ENCODE data around the gene RNF138.
A peak's percentile ranks its signal among the peaks of the same experiment; 100 is the strongest.

The RNF138 gene

DNA sequence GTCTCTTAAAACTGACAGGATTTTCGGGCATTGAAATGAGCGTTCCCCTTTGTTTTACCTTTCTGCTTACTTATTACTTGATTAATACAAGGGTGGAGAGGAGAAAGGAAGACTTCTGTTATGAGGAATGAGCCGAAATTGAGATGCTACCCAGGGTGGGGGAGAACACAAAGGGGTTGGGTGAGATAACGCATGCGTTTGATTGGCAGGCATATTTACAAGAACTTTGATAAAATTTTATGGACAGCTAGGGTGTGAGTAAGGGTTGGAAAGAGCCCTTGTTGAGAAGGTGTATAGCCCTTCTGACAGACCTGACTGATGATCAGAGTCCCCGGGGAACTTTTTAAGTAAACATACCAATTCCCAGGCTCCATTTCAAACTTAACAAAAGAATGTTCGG is 1.8 kb downstream of the RNF138 start:
- no peak for DNase-seq (ENCODE audit: low read depth)
- peak overlapping the region; percentile 78 for H3K4me3 ChIP-seq (ENCODE audit: low read depth, low read length)

- no peak overlapping the region for H3K4me3 ChIP-seq (ENCODE audit: low read depth, low read length)
- DNase-seq (ENCODE audit: low read depth), result no peak
Observed at GRCh38 chr18:32095192-32095899, 3.7 kb downstream of the RNF138 start.

DNA sequence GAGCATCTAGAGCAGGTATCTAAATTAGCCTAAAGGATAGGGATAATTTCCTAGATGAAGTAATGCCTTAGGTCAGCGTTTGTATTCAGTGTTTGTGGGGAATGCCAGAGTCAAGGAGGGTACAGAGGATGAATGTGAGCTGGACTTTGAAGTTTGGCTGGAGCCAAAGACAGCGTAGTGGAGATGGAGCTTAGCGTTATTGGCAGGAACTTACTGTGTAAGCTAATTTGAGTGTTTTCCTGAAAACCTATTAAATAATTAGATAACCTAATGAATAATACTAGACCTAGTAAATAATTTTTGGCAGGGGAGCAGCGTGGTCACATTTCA is 4.2 kb downstream of the RNF138 start:
- no peak overlapping the region for H3K4me3 ChIP-seq (ENCODE audit: low read depth, low read length)
- DNase-seq (ENCODE audit: low read depth), result no peak

DNA sequence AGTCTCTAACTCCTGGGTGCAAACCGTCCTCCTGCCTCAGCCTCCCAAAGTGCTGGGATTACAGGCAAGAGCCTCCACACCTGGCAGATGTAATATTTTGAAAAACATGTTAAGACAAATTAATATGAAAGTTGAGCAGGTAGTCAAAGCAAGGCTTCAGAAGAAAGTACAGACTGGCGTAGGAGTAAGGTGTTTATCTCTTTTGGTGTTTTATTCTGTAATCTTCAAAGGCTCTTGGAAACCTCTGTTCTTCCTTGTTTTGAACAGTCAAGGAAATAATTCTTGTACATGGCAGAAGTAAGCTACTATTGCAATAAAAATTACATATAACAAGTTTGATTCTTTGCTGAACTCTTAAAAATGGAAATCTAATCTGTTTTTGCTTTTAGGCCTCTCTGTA is 5.3 kb downstream of the RNF138 start:
- H3K4me3 ChIP-seq (ENCODE audit: low read depth, low read length), result no peak overlapping the region

GRCh38 chr18:32104516-32104915 is 12.8 kb downstream of the RNF138 start:
- H3K4me3 ChIP-seq (ENCODE audit: low read depth, low read length), result no peak overlapping the region
- no peak for DNase-seq (ENCODE audit: low read depth)

More for the DNA sequence above, 5.3 kb downstream of the RNF138 start:
- DNase-seq (ENCODE audit: low read depth), result no peak

DNA sequence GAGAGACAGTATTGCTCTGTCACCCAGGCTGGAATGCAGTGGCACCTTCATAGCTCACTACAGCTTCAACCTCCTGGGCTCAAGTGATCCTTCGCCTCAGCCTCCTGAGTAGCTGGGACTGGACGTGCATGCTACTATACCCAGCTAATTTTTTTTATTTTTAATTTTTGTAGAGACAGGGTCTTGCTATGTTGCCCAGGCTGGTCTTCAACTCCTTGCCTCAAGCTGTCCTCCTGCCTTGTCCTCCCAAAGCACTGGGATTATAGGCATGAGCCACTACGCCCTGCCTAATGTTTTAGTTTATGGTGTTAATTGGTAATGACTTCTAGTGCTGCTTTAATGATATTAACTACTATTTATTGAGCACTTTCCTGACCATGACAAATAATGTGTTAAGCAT is 18.3 kb downstream of the RNF138 start:
- no peak for DNase-seq (ENCODE audit: low read depth)
- no peak overlapping the region for H3K4me3 ChIP-seq (ENCODE audit: low read depth, low read length)

- H3K4me3 ChIP-seq (ENCODE audit: low read depth, low read length), result no peak overlapping the region
- DNase-seq (ENCODE audit: low read depth), result no peak
Observed at GRCh38 chr18:32111706-32112105, 20.0 kb downstream of the RNF138 start.

DNA sequence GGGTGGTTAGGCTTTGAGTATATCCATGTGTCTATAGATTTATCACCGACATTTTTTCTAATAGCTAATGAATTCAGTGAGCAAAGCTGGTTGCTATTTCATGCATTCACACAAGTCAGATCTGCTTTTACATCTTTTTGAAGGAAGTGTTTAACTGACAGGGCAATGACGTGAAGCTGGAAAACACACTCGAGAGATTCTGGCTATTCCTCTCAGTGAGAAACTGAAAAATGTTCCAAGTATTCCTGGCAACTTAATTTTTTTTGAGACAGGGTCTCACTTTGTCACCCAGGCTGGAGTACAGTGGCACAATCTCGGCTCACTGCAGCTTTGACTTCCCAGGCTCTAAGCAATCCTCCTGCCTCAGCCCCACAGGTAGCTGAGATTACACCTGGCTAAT is 21.2 kb downstream of the RNF138 start:
- no peak for DNase-seq (ENCODE audit: low read depth)
- H3K4me3 ChIP-seq (ENCODE audit: low read depth, low read length), result no peak overlapping the region

- no peak overlapping the region for H3K4me3 ChIP-seq (ENCODE audit: low read depth, low read length)
- no peak for DNase-seq (ENCODE audit: low read depth)
Observed at GRCh38 chr18:32114293-32114942, 22.7 kb downstream of the RNF138 start.

DNA sequence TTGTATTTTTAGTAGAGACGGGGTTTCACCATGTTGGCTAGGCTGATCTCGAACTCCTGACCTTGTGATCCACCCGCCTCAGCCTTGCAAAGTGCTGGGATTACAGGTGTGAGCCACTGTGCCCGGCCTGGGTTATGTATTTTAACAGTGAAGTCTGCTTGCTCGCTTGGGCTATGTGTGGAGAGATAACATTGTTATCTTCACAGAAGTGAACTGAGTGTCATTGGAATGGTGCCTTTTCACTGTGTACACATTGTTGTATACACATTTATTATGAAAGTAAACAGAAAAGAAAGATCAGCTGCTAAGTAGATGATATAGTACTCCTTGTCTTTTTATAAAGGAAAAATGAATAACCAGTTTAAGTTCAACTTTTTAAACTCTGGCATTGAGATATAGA is 30.4 kb downstream of the RNF138 start:
- DNase-seq (ENCODE audit: low read depth), result no peak
- no peak overlapping the region for H3K4me3 ChIP-seq (ENCODE audit: low read depth, low read length)

- DNase-seq (ENCODE audit: low read depth), result no peak
- no peak overlapping the region for H3K4me3 ChIP-seq (ENCODE audit: low read depth, low read length)
Observed at GRCh38 chr18:32126538-32126937, 34.9 kb downstream of the RNF138 start.

DNA sequence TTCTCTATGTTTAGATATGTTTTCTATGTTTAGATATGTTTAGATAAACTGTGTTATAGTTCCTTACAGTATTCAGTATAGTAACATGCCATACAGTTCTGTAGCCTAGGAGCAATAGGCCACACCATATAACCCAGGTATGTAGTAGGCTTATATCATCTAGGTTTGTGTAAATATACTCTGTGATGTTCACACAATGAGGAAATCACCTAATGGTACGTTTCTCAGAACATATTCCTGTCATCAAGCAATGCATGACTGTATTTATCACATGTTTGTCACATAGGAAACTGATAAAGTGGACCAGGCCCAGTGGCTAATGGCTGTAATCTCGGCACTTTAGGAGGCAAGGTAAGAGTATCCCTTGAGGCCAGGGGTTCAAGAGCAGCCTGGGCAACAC is 44.0 kb downstream of the RNF138 start:
- DNase-seq (ENCODE audit: low read depth), result no peak
- H3K4me3 ChIP-seq (ENCODE audit: low read depth, low read length), result no peak overlapping the region

DNA sequence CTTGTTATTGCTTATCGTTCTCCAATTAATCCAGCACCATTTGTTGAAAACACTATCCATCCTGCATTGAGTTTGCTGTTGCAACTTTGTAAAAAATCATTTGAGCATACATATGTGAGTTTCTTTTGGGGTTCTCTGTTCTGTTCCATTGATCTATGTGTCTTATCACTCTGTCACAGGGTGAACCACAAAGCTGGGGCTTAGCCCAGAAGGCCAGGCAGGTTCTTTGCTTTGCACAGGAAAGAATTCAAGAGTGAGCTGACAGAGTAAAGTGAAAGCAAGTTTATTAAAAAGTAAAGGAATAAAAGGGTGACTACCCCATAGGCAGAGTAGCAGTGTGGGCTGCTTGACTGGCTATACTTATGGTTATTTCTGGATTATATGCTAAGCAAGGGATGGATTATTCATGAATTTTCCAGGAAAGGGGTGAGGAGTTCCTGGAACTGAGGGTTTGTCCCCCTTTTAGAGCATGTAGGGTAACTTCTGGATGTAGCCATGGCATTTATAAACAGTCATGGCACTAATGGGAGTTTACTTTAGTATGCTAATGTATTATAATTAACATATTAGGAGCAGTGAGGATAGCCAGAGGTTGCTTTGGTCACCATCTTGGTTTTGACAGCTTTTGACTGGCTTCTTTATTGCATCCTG is 46.8 kb downstream of the RNF138 start:
- no peak overlapping the region for H3K4me3 ChIP-seq (ENCODE audit: low read depth, low read length)
- DNase-seq (ENCODE audit: low read depth), result no peak

DNA sequence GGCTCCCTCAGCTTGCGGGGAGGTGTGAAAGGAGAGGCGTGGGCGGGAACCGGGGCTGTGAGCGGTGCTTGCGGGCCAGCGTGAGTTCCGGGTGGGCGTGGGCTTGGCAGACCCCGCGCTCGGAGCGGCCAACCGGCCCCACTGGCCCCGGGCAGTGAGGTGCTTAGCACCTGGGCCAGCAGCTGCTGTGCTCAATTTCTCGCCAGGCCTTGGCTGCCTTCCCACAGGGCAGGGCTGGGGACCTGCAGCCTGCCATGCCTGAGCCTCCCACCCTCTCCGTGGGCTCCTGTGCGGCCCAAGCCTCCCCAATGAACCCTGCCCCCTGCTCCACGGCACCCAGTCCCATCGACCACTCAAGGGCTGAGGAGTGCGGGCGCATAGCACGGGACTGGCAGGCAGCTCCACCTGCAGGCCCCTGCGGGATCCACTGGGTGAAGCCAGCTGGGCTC is 48.2 kb downstream of the RNF138 start:
- no peak overlapping the region for H3K4me3 ChIP-seq (ENCODE audit: low read depth, low read length)
- no peak for DNase-seq (ENCODE audit: low read depth)

DNA sequence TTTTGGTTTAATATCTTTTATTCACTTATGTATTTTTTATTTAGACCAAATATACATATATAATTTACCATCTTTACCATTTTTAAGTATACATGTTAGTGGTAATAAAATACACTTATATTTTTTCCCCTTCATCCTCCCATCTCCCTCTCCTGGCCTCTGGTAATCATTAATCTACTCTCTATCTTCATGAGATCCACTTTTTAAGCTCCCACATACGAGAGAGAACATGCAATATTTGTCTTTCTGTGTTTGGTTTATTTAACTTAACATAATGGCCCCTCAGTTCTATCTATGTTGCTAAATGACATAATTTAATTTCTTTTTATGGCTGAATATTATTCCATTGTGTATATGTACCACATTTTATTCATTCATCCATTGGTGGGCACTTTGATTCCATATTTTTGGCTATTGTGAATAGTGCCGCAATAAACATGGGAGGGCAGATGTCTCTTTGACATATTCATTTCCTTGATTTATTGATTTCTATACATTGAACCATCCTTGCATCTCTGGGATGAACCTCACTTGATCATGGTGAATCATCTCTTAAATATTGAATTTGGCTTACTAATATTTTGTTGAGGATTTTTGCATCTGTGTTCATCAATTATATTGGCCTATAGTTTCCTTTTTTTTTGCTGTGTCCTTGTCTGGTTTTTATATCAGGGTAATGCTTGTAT is 56.7 kb downstream of the RNF138 start:
- no peak overlapping the region for H3K4me3 ChIP-seq (ENCODE audit: low read depth, low read length)
- no peak for DNase-seq (ENCODE audit: low read depth)

DNA sequence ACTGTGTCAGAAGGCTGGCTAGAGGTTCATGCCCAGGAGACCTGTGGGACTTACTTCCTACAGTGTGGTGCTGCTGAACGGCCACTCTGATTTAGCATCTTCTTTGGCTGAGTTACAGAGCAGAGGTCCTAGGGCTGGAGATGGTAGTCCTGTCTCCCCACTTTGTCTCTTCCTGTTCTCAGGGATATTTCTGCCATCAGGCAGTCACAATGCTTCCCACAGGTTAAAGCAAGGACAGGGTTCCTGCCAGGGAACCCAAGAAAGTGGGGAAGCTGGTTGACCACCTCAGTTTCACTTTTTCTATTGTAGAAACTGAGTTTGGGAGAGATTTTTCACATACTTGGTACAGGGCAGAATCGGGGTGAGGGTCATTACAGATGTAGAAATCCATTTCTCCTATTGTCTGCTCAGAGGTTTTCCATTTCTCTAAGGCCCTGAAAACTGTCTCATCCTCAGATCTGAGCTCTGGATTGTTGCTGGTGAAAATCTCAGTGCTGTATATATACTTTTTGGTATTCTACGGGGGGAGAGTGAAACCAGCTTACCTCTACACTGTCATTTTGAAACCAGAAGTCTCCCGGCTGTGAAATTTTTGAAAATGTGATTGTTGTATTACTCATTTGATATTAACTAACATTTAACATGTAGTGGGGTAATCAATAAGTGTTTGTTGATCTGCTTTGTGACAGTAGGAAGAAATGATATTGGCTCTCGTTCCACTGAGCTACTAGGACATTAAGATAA is 61.2 kb downstream of the RNF138 start:
- no peak overlapping the region for H3K4me3 ChIP-seq (ENCODE audit: low read depth, low read length)
- no peak for DNase-seq (ENCODE audit: low read depth)

GRCh38 chr18:32156855-32157254 is 65.2 kb downstream of the RNF138 start:
- H3K4me3 ChIP-seq (ENCODE audit: low read depth, low read length), result no peak overlapping the region
- DNase-seq (ENCODE audit: low read depth), result no peak

- H3K4me3 ChIP-seq (ENCODE audit: low read depth, low read length), result no peak overlapping the region
- DNase-seq (ENCODE audit: low read depth), result no peak
Observed at GRCh38 chr18:32157580-32157979, 65.9 kb downstream of the RNF138 start.

DNA sequence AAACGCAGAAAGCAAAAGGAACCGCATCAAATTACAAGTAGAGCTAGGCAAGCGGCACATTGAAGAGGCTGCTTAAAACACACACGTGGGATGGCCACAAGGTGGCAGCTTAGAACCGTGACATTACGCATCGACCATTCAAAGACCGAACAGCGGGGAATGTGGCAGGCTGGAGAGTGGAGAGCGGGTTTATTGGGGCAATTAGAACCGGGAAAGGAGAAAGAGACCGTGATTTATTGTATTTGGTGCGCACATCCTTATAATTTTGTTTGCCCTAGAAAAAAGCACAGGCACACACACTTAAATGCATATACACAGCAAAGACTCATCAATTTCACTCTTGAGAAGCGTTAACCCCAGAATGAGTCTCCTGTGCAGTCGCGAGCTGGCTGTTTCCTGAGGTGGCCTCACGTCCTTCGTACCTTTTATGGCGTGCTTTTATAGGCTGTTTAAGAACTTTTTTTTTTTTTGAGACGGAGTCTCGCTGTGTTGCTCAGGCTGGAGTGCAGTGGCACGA is 66.5 kb downstream of the RNF138 start:
- H3K4me3 ChIP-seq (ENCODE audit: low read depth, low read length), result peak overlapping the region; percentile 40
- peak; percentile 80 for DNase-seq (ENCODE audit: low read depth)

Measured in skeletal muscle cell (primary cell).